Mesothelial cell of epicardium (in vitro differentiated cells): ENCODE measurements around the gene IGSF10. TPM values are rescaled to one million over a fixed set of nuclear protein-coding genes. Genes with fewer than 3 reads are reported as not detected.

Experiments
- DNase-seq, 2 experiments: peaks; one replicate each; pipeline ENCODE4 v3.0.0; 2021; ENCODE audit warnings: low spot score in 2 of 2; ENCODE audit not compliant: unreplicated experiment in 2 of 2
- H3K27ac Mint-ChIP-seq: 2 replicates; pipeline ENCODE4 v1.8.0; 2021; ENCODE audit warnings: mixed read lengths
- H3K27me3 Mint-ChIP-seq: 2 replicates; pipeline ENCODE4 v1.8.0; 2021; ENCODE audit warnings: low read depth, mixed read lengths
- H3K36me3 Mint-ChIP-seq: 2 replicates; pipeline ENCODE4 v1.8.0; 2021; ENCODE audit warnings: mixed read lengths
- H3K4me1 Mint-ChIP-seq: 2 replicates; pipeline ENCODE4 v1.8.0; 2021; ENCODE audit warnings: mixed read lengths
- H3K4me3 Mint-ChIP-seq: 2 replicates; pipeline ENCODE4 v1.8.0; 2021; ENCODE audit warnings: mild to moderate bottlenecking, moderate library complexity, mixed read lengths
- H3K9me3 Mint-ChIP-seq: 2 replicates; pipeline ENCODE4 v1.8.0; 2021; ENCODE audit warnings: mixed read lengths
- CTCF ChIP-seq: fragments of 200-600 bp; sonication (generic); IDR thresholded peaks from one replicate; pipeline ENCODE4 v1.5.0; 2021; ENCODE audit warnings: antibody characterized with exemption; ENCODE audit not compliant: unreplicated experiment
- total RNA-seq: library from RNA; stranded (reverse); gene quantifications from 3 replicates; pipeline ENCODE4 v1.2.1, GENCODE V29; 2021

IGSF10 gene
- total RNA-seq, 1 donor from 2014 or later = 6.0 TPM

GRCh38 chr3:151468284-151468917 is 7.5 kb upstream of the IGSF10 start:
- DNase-seq = no peak
- no peak overlapping the region for H3K27ac Mint-ChIP-seq
- H3K27me3 Mint-ChIP-seq = no peaks in the 10 kb centered on the region
- no peak overlapping the region for H3K4me3 Mint-ChIP-seq
- H3K36me3 Mint-ChIP-seq = no peaks in the 10 kb centered on the region
- TF ChIP-seq CTCF = peak; percentile 45
- H3K9me3 Mint-ChIP-seq = no peaks in the 10 kb centered on the region
- H3K4me1 Mint-ChIP-seq = no peaks in the 10 kb centered on the region

DNA sequence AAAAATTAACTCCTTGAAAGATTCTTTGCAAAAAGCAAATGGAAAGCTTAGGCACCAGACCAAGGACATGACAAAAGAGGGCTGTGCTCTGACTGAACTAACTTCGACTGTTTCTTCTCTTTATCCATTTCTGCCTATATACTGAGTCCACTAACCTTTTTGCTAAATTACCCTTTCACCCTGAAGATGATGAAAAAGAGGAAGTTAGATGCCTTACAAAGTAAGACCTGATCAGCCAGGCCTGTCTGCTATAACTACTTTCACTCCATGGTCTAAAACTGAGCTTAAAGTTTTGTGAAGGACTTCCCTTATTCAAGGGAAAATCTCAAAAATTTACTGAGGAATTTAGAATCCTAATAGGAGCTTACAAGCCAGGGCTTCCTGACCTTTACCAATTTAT is 6.2 kb upstream of the IGSF10 start:
- H3K36me3 Mint-ChIP-seq = no peaks in the 10 kb centered on the region
- no peaks in the 10 kb centered on the region for H3K4me1 Mint-ChIP-seq
- H3K27ac Mint-ChIP-seq = no peak overlapping the region
- DNase-seq = no peak
- no peaks in the 10 kb centered on the region for H3K27me3 Mint-ChIP-seq
- TF ChIP-seq CTCF = no peak
- H3K4me3 Mint-ChIP-seq = no peak overlapping the region
- no peaks in the 10 kb centered on the region for H3K9me3 Mint-ChIP-seq

DNA sequence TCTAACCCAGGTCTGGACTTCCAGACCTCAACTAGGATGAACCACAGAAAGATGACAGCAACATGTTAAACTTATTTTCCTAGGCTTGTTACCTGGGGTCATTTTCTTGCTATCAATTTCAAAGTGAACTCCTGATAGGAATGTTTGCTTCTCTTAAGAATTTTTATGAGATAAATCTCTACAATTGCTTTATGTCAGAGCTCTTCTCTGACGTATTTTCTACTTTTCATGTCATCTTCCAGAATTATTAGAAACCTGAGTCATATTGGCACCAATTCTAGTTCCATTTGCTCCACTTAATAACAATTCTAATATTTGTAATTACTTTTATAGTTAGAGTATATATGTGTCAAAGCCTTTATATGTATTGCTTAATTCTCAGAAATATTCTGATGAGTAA is 2.1 kb upstream of the IGSF10 start:
- no peak for DNase-seq
- H3K9me3 Mint-ChIP-seq = no peaks in the 10 kb centered on the region
- TF ChIP-seq CTCF = no peak
- H3K27me3 Mint-ChIP-seq = peaks cover 4% of the 10 kb centered on the region
- H3K36me3 Mint-ChIP-seq = no peaks in the 10 kb centered on the region
- peaks cover 18% of the 10 kb centered on the region for H3K4me1 Mint-ChIP-seq
- H3K4me3 Mint-ChIP-seq = no peak overlapping the region
- no peak overlapping the region for H3K27ac Mint-ChIP-seq

- peaks cover 19% of the 10 kb centered on the region for H3K4me1 Mint-ChIP-seq
- no peak overlapping the region for H3K4me3 Mint-ChIP-seq
These were observed 1.5 kb upstream of the IGSF10 start for GRCh38 chr3:151462278-151462780.

GRCh38 chr3:151460228-151460627 is 633 bp downstream of the IGSF10 start:
- Mint-ChIP-seq H3K27ac (no peak overlapping the region), H3K9me3 (no peaks in the 10 kb centered on the region), H3K27me3 (peaks cover 4% of the 10 kb centered on the region), H3K4me3 (peak overlapping the region; percentile 74), H3K36me3 (no peaks in the 10 kb centered on the region), H3K4me1 (peaks cover 26% of the 10 kb centered on the region)
- no peak for TF ChIP-seq CTCF
- no peak for DNase-seq

More at GRCh38 chr3:151462278-151462780, 1.5 kb upstream of the IGSF10 start:
- Mint-ChIP-seq H3K27ac (no peak overlapping the region), H3K36me3 (no peaks in the 10 kb centered on the region), H3K27me3 (peaks cover 4% of the 10 kb centered on the region), H3K9me3 (no peaks in the 10 kb centered on the region)
- TF ChIP-seq CTCF = no peak
- DNase-seq = no peak
